ENCODE measurements around the gene EML6.
"Not testable (repeated sequence)": the region's sequence is repeated elsewhere in the genome, so short reads cannot be mapped to it uniquely, and the experiment has no call there.

The EML6 gene

GRCh38 chr2:54805255-54805654 is 81.8 kb downstream of the EML6 start:
- DNase-seq (ENCODE audit: low spot score) = no peak

- DNase-seq (ENCODE audit: low spot score) = no peak
These were observed 83.5 kb downstream of the EML6 start for GRCh38 chr2:54806975-54807374.

- no peak for DNase-seq (ENCODE audit: low spot score)
These were observed 85.2 kb downstream of the EML6 start for GRCh38 chr2:54808661-54809060.

- no peak for DNase-seq (ENCODE audit: low spot score)
These were observed 86.4 kb downstream of the EML6 start for GRCh38 chr2:54809819-54810218.

- no peak for DNase-seq (ENCODE audit: low spot score)
These were observed 86.8 kb downstream of the EML6 start for GRCh38 chr2:54810246-54810645.

- DNase-seq (ENCODE audit: low spot score) = no peak
These were observed 90.1 kb downstream of the EML6 start for GRCh38 chr2:54813584-54813983.

GRCh38 chr2:54814389-54815147 is 91.1 kb downstream of the EML6 start:
- no peak for DNase-seq (ENCODE audit: low spot score)

- DNase-seq (ENCODE audit: low spot score) = no peak
These were observed 91.7 kb downstream of the EML6 start for GRCh38 chr2:54815148-54815539.

- no peak for DNase-seq (ENCODE audit: low spot score)
These were observed 94.8 kb downstream of the EML6 start for GRCh38 chr2:54818226-54818625.

- DNase-seq (ENCODE audit: low spot score) = no peak
These were observed 97.1 kb downstream of the EML6 start for GRCh38 chr2:54820558-54820957.

GRCh38 chr2:54824567-54824966 is 101.1 kb downstream of the EML6 start:
- no peak for DNase-seq (ENCODE audit: low spot score)

GRCh38 chr2:54830546-54830945 is 107.1 kb downstream of the EML6 start:
- no peak for DNase-seq (ENCODE audit: low spot score)

GRCh38 chr2:54831480-54831879 is 108.0 kb downstream of the EML6 start:
- DNase-seq (ENCODE audit: low spot score) = no peak

- no peak for DNase-seq (ENCODE audit: low spot score)
These were observed 111.3 kb downstream of the EML6 start for GRCh38 chr2:54834721-54835120.

GRCh38 chr2:54836477-54836876 is 113.0 kb downstream of the EML6 start:
- DNase-seq (ENCODE audit: low spot score) = no peak

- peak; percentile 60 for DNase-seq (ENCODE audit: low spot score)
These were observed 115.1 kb downstream of the EML6 start for GRCh38 chr2:54838585-54839035.

- no peak for DNase-seq (ENCODE audit: low spot score)
These were observed 116.2 kb downstream of the EML6 start for GRCh38 chr2:54839461-54840255.

- DNase-seq (ENCODE audit: low spot score) = no peak
These were observed 117.4 kb downstream of the EML6 start for GRCh38 chr2:54840559-54841468.

- DNase-seq (ENCODE audit: low spot score) = not testable (repeated sequence)
These were observed 118.0 kb downstream of the EML6 start for GRCh38 chr2:54841500-54841899.

GRCh38 chr2:54845094-54845493 is 121.6 kb downstream of the EML6 start:
- no peak for DNase-seq (ENCODE audit: low spot score)

- DNase-seq (ENCODE audit: low spot score) = no peak
These were observed 122.1 kb downstream of the EML6 start for GRCh38 chr2:54845514-54845913.

Data from CD4-positive, alpha-beta T cell treated with Interleukin-15 for 4 hours (primary cell).